Spleen (tissue), 7 donors: ENCODE results near the gene RAB3A.

Experiments
- CTCF ChIP-seq, 11 experiments: fragments of 200-600 bp in 7 of 11; fragments of 450-650 bp in 4 of 11; sonication (generic) in 4 of 11; IDR thresholded peaks in 8 of 11; conservative IDR thresholded peaks in 3 of 11; 1 replicate in 7 of 11; 2 replicates in 4 of 11; pipeline versions ENCODE4 v1.4.0 to v1.8.0; 2016 to 2021; ENCODE audit warnings: antibody characterized with exemption in 11 of 11, inconsistent platforms in 4 of 11, mild to moderate bottlenecking in 1 of 11
- POLR2A ChIP-seq, 3 donors: fragments of 450-650 bp; IDR thresholded peaks; one replicate each; pipeline ENCODE4 v1.5.1; 2017; ENCODE audit warnings: antibody characterized with exemption in 3 of 3, mild to moderate bottlenecking in 1 of 3
- donor health status: DM: no; HTN: no; CAD: no; lungs with moderate emphysema.
- donor health status: DM: no; HTN: no; CAD: no.
- donor health status: DM: no; HTN: no; CAD: no.

- no peak for TF ChIP-seq CTCF (IDR thresholded peaks at IDR 0.05 in 8 of 11, conservative IDR thresholded peaks at IDR 0.05 in 3 of 11)
- no peak for TF ChIP-seq POLR2A (IDR thresholded peaks at IDR 0.05)
These were observed 36.8 kb downstream of the RAB3A start for GRCh38 chr19:18167011-18167410.
